Adipocyte (in vitro differentiated cells): ENCODE measurements around the gene PLEKHB1.

Experiments used
- DNase-seq: peaks from one replicate; pipeline ENCODE4 v3.0.0-alpha.2; 2015; ENCODE audit warnings: low read depth
- H3K27me3 ChIP-seq: replicated peaks from 2 replicates; pipeline ENCODE4 v1.7.0; 2013; ENCODE audit warnings: mild to moderate bottlenecking, low read length, moderate library complexity; ENCODE audit not compliant: control insufficient read depth, insufficient read depth
- H3K36me3 ChIP-seq: 2 replicates; pipeline ENCODE4 v1.7.0; 2013; ENCODE audit warnings: low read length, mild to moderate bottlenecking, moderate library complexity; ENCODE audit not compliant: control insufficient read depth, insufficient read depth, severe bottlenecking
- H3K4me1 ChIP-seq: 2 replicates; pipeline ENCODE4 v1.7.0; 2013; ENCODE audit warnings: mild to moderate bottlenecking, low read length, moderate library complexity; ENCODE audit not compliant: control insufficient read depth, insufficient read depth
- H3K4me3 ChIP-seq: 2 replicates; pipeline ENCODE4 v1.7.0; 2013; ENCODE audit warnings: mild to moderate bottlenecking, low read length, moderate library complexity
- H3K9ac ChIP-seq: 2 replicates; pipeline ENCODE4 v1.7.0; 2013; ENCODE audit warnings: mild to moderate bottlenecking, low read length, moderate library complexity
- H3K9me3 ChIP-seq: 2 replicates; pipeline ENCODE4 v1.7.0; 2013; ENCODE audit warnings: mild to moderate bottlenecking, low read length, moderate library complexity; ENCODE audit not compliant: control insufficient read depth

PLEKHB1 gene

GRCh38 chr11:73632996-73633395, 13.4 kb upstream of the PLEKHB1 start:
- no peak for DNase-seq
- H3K4me1 ChIP-seq, result no peaks in the 10 kb centered on the region
- no peaks in the 10 kb centered on the region for H3K9me3 ChIP-seq
- H3K4me3 ChIP-seq, result no peak overlapping the region
- no peak overlapping the region for H3K9ac ChIP-seq
- H3K36me3 ChIP-seq, result no peaks in the 10 kb centered on the region
- H3K27me3 ChIP-seq, result no peaks in the 10 kb centered on the region

GRCh38 chr11:73633999-73634398, 12.4 kb upstream of the PLEKHB1 start:
- Histone ChIP-seq H3K9ac (no peak overlapping the region), H3K27me3 (no peaks in the 10 kb centered on the region), H3K36me3 (no peaks in the 10 kb centered on the region), H3K4me3 (no peak overlapping the region), H3K9me3 (no peaks in the 10 kb centered on the region), H3K4me1 (no peaks in the 10 kb centered on the region)
- DNase-seq, result no peak

- Histone ChIP-seq H3K4me3 (no peak overlapping the region), H3K4me1 (peaks cover 5% of the 10 kb centered on the region), H3K9ac (no peak overlapping the region), H3K27me3 (no peaks in the 10 kb centered on the region), H3K36me3 (no peaks in the 10 kb centered on the region), H3K9me3 (no peaks in the 10 kb centered on the region)
- DNase-seq, result no peak
Measured at GRCh38 chr11:73635721-73636120, 10.7 kb upstream of the PLEKHB1 start.

GRCh38 chr11:73636249-73636648, 10.1 kb upstream of the PLEKHB1 start:
- DNase-seq, result no peak
- Histone ChIP-seq H3K9me3 (no peaks in the 10 kb centered on the region), H3K4me1 (peaks cover 8% of the 10 kb centered on the region), H3K27me3 (no peaks in the 10 kb centered on the region), H3K36me3 (no peaks in the 10 kb centered on the region), H3K9ac (no peak overlapping the region), H3K4me3 (no peak overlapping the region)

- DNase-seq, result no peak
- Histone ChIP-seq H3K9me3 (no peaks in the 10 kb centered on the region), H3K36me3 (no peaks in the 10 kb centered on the region), H3K9ac (no peak overlapping the region), H3K27me3 (no peaks in the 10 kb centered on the region), H3K4me1 (peaks cover 8% of the 10 kb centered on the region), H3K4me3 (no peak overlapping the region)
Measured at GRCh38 chr11:73637012-73637411, 9.4 kb upstream of the PLEKHB1 start.

GRCh38 chr11:73640592-73640991, 5.8 kb upstream of the PLEKHB1 start:
- no peak overlapping the region for H3K4me3 ChIP-seq
- DNase-seq, result no peak
- H3K36me3 ChIP-seq, result no peaks in the 10 kb centered on the region
- no peaks in the 10 kb centered on the region for H3K27me3 ChIP-seq
- no peak overlapping the region for H3K9ac ChIP-seq
- H3K4me1 ChIP-seq, result peaks cover 9% of the 10 kb centered on the region
- no peaks in the 10 kb centered on the region for H3K9me3 ChIP-seq

GRCh38 chr11:73641668-73642067, 4.7 kb upstream of the PLEKHB1 start:
- Histone ChIP-seq H3K27me3 (no peaks in the 10 kb centered on the region), H3K4me1 (peaks cover 12% of the 10 kb centered on the region), H3K9me3 (no peaks in the 10 kb centered on the region), H3K4me3 (no peak overlapping the region), H3K36me3 (no peaks in the 10 kb centered on the region), H3K9ac (no peak overlapping the region)
- DNase-seq, result no peak

GRCh38 chr11:73645121-73645969, 1.0 kb upstream of the PLEKHB1 start:
- peaks cover 11% of the 10 kb centered on the region for H3K4me1 ChIP-seq
- no peak overlapping the region for H3K9ac ChIP-seq
- no peak for DNase-seq
- H3K27me3 ChIP-seq, result peaks cover 4% of the 10 kb centered on the region
- H3K4me3 ChIP-seq, result no peak overlapping the region
- H3K9me3 ChIP-seq, result peaks cover 2% of the 10 kb centered on the region
- no peaks in the 10 kb centered on the region for H3K36me3 ChIP-seq

GRCh38 chr11:73647459-73648100, 1.2 kb downstream of the PLEKHB1 start:
- peak; percentile 87 for DNase-seq
- Histone ChIP-seq H3K9me3 (peaks cover 2% of the 10 kb centered on the region), H3K4me3 (no peak overlapping the region), H3K36me3 (no peaks in the 10 kb centered on the region), H3K27me3 (peaks cover 6% of the 10 kb centered on the region), H3K4me1 (peaks cover 5% of the 10 kb centered on the region), H3K9ac (no peak overlapping the region)

- Histone ChIP-seq H3K27me3 (peaks cover 6% of the 10 kb centered on the region), H3K36me3 (no peaks in the 10 kb centered on the region), H3K9me3 (peaks cover 2% of the 10 kb centered on the region), H3K4me1 (peaks cover 5% of the 10 kb centered on the region), H3K4me3 (no peak overlapping the region), H3K9ac (no peak overlapping the region)
- DNase-seq, result no peak
Measured at GRCh38 chr11:73648121-73648520, 1.7 kb downstream of the PLEKHB1 start.

- H3K9ac ChIP-seq, result no peak overlapping the region
- H3K4me3 ChIP-seq, result no peak overlapping the region
- no peak for DNase-seq
- peaks cover 6% of the 10 kb centered on the region for H3K27me3 ChIP-seq
- H3K4me1 ChIP-seq, result peaks cover 5% of the 10 kb centered on the region
- peaks cover 2% of the 10 kb centered on the region for H3K9me3 ChIP-seq
- H3K36me3 ChIP-seq, result no peaks in the 10 kb centered on the region
Measured at GRCh38 chr11:73648571-73649046, 2.2 kb downstream of the PLEKHB1 start.
